HepG2 (cell line): ENCODE results near the gene ITGB8. TPM values are rescaled to one million over a fixed set of nuclear protein-coding genes. Genes with fewer than 3 reads are reported as not detected.

Experiments used
- ATAC-seq: fragments of 200-7000 bp; cut with Tn5 transposase; 3 replicates; pipeline ENCODE4 v1.9.1; 2020; ENCODE audit warnings: mild to moderate bottlenecking, moderate library complexity
- BruUV-seq: library from RNA; stranded (reverse); fragments of 400-500 nt; replicated peaks from 2 replicates; lab custom pipeline; 2021; lab: Mats Ljungman, UMichigan
- CTCF ChIA-PET: fragments of 300-600 bp; formaldehyde crosslinking; extraction: SDS; loops from one replicate; lab custom pipeline; 2021; ENCODE audit warnings: low total read pairs, inconsistent platforms, low intra/inter-chr PET ratio; lab: Yijun Ruan, JAX
- POLR2A ChIA-PET: fragments of 350-600 bp; sonication (Branson Sonifier 250); formaldehyde crosslinking; loops from one replicate; lab custom pipeline; 2020; ENCODE audit warnings: antibody characterized with exemption, inconsistent platforms; lab: Yijun Ruan, JAX
- DNase-seq: peaks from one replicate; pipeline ENCODE4 v3.0.0-alpha.2; 2015; ENCODE audit warnings: low spot score
- FAIRE-seq: peaks from 3 replicates; lab custom pipeline; 2011; peaks lifted over from hg19 to GRCh38; lab: Jason Lieb, UNC
- H2AFZ ChIP-seq: one replicate; pipeline ENCODE4 v1.6.1; 2011; ENCODE audit warnings: low read length, inconsistent platforms
- H3K27ac ChIP-seq: fragments of 300-600 bp; 3 replicates; pipeline ENCODE4 v1.8.0; 2011; ENCODE audit warnings: mixed run types, mild to moderate bottlenecking, mixed read lengths, low read length, inconsistent platforms; ENCODE audit not compliant: insufficient read depth; ENCODE audit errors: extremely low read length
- H3K27me3 ChIP-seq, 2 experiments: fragments of 200-600 bp in 1 of 2; 2 replicates in 1 of 2; 3 replicates in 1 of 2; pipeline versions ENCODE4 v1.6.0 to v1.8.0; 2011; ENCODE audit warnings: low read length in 2 of 2, mild to moderate bottlenecking in 2 of 2, moderate library complexity in 2 of 2, inconsistent platforms in 1 of 2; ENCODE audit not compliant: insufficient read depth in 2 of 2, control insufficient read depth in 1 of 2
- H3K36me3 ChIP-seq, 2 experiments: fragments of 200-600 bp in 1 of 2; replicated peaks in 1 of 2; 2 replicates in 1 of 2; 3 replicates in 1 of 2; pipeline versions ENCODE4 v1.5.1 to v1.8.0; 2011; ENCODE audit warnings: low read length in 2 of 2, inconsistent platforms in 1 of 2; ENCODE audit not compliant: insufficient read depth in 2 of 2, control insufficient read depth in 1 of 2
- H3K4me1 ChIP-seq: 2 replicates; pipeline ENCODE4 v1.5.1; 2012; ENCODE audit warnings: low read length, inconsistent platforms; ENCODE audit not compliant: insufficient read depth
- H3K4me2 ChIP-seq: 2 replicates; pipeline ENCODE4 v1.6.0; 2011; ENCODE audit warnings: low read depth, low read length, inconsistent platforms
- H3K4me3 ChIP-seq, 3 experiments: fragments of 200-600 bp in 1 of 3; sonication (generic), shearing (Covaris generic) in 1 of 3; replicated peaks in 1 of 3; 2 replicates each; pipeline ENCODE4 v1.5.1; 2011 to 2016; ENCODE audit warnings: low read length in 3 of 3, inconsistent platforms in 2 of 3, low read depth in 2 of 3, mild to moderate bottlenecking in 2 of 3, control low read depth in 1 of 3, mixed read lengths in 1 of 3; ENCODE audit not compliant: insufficient read depth in 1 of 3
- H3K79me2 ChIP-seq: one replicate; pipeline ENCODE4 v1.6.1; 2011; ENCODE audit warnings: low read length, inconsistent platforms; ENCODE audit not compliant: insufficient read depth
- H3K9ac ChIP-seq: 2 replicates; pipeline ENCODE4 v1.6.0; 2011; ENCODE audit warnings: mild to moderate bottlenecking, low read depth, low read length, inconsistent platforms; ENCODE audit not compliant: insufficient read depth
- H3K9me3 ChIP-seq: 2 replicates; pipeline ENCODE4 v1.5.1; 2012; ENCODE audit warnings: mild to moderate bottlenecking, low read length
- H4K20me1 ChIP-seq: 2 replicates; pipeline ENCODE4 v1.6.0; 2011; ENCODE audit warnings: inconsistent platforms, mild to moderate bottlenecking, low read length, moderate library complexity; ENCODE audit not compliant: insufficient read depth
- IRF9 ChIP-seq: sonication (generic); formaldehyde crosslinking; IDR thresholded peaks from 2 replicates; pipeline ENCODE4 v1.8.0; 2022; ENCODE audit warnings: missing genetic modification reagents, mild to moderate bottlenecking, borderline replicate concordance
- SMARCC2 ChIP-seq: fragments of 450-650 bp; IDR thresholded peaks from 2 replicates; pipeline ENCODE4 v1.6.1; 2017; ENCODE audit warnings: antibody characterized with exemption, mild to moderate bottlenecking
- SNRNP70 ChIP-seq: fragments of 200-400 bp; formaldehyde crosslinking; IDR thresholded peaks from 2 replicates; pipeline ENCODE4 v1.6.1; 2017; ENCODE audit warnings: mild to moderate bottlenecking, low read depth, low read length, moderate library complexity
- ZHX2 ChIP-seq, 2 experiments: sonication (generic) in 1 of 2; formaldehyde crosslinking in 1 of 2; IDR thresholded peaks; 2 replicates each; pipeline versions ENCODE4 v1.6.1 to v1.9.0; 2014 to 2022; ENCODE audit warnings: antibody characterized with exemption in 1 of 2, borderline replicate concordance in 1 of 2, inconsistent platforms in 1 of 2, low read depth in 1 of 2, missing genetic modification reagents in 1 of 2
- ZNF879 ChIP-seq: sonication (generic); formaldehyde crosslinking; IDR thresholded peaks from 2 replicates; pipeline ENCODE4 v1.8.1; 2023; ENCODE audit warnings: missing genetic modification reagents
- ZZZ3 ChIP-seq: sonication (generic); formaldehyde crosslinking; IDR thresholded peaks from 2 replicates; pipeline ENCODE4 v1.4.0; 2020; ENCODE audit warnings: missing genetic modification reagents, mild to moderate bottlenecking, borderline replicate concordance
- WGBS: methylation state at CpG from one replicate; pipeline ENCODE4 v1.1.6; 2017; ENCODE audit warnings: low lambda C conversion rate; 5-methylcytosine and 5-hydroxymethylcytosine counted together
- in situ Hi-C: cut with HindIII; loops from 2 replicates; pipeline ENCODE4 v1.10.0; 2017; ENCODE audit warnings: low pct_unique_long_range_greater_than_20kb; ENCODE audit not compliant: extremely low pct_ligation_motif_present
- intact Hi-C: fragments of 100-400 bp; cut with micrococcal nuclease; formaldehyde crosslinking; loops from one replicate; pipeline ENCODE4 v1.10.0; 2022; ENCODE audit not compliant: unreplicated experiment
- polyA plus RNA-seq, 8 experiments: library from polyadenylated mRNA; depleted of rRNA in 3 of 8; stranded (reverse) in 7 of 8; unstranded in 1 of 8; fragments of >200 nt; fragmentation: Illumina TruSeq in 4 of 8; extraction: Trizol in 4 of 8; gene quantifications; 2 replicates each; pipeline versions ENCODE4 v1.2.1 to v1.2.3, GENCODE V29; 2011 to 2016; ENCODE audit warnings: low read depth in 4 of 8, missing spikeins in 1 of 8, mixed read lengths in 1 of 8; ENCODE audit not compliant: insufficient read depth in 1 of 8
- total RNA-seq, 5 experiments: library from RNA; depleted of rRNA; stranded (reverse); fragments of >200 nt; fragmentation: Illumina TruSeq; extraction: Trizol; gene quantifications; 2 replicates each; pipeline ENCODE4 v1.2.3, GENCODE V29; 2016; ENCODE audit warnings: low read depth in 1 of 5
- TF ChIP-seq, protein P1 (sequence below): IDR thresholded peaks from 2 replicates; pipeline ENCODE4 v1.6.1; 2016; ENCODE audit warnings: missing genetic modification reagents, missing compliant biosample characterization

The ITGB8 gene
- total and polyA plus RNA-seq, 2 of the 13 experiments (the other 11 are each of a cell fraction or from before 2014, with no cell fraction given), result 0.01 TPM; not detected in 1

- no TSS peak for BruUV-seq
- POLR2A ChIA-PET, result no interaction called here
Observed at GRCh38 chr7:20314198-20314597, 16.5 kb upstream of the ITGB8 start.

More at GRCh38 chr7:20314198-20314597, 16.5 kb upstream of the ITGB8 start:
- Histone ChIP-seq H3K27me3 (no peaks in the 10 kb centered on the region), H2AFZ (no peak overlapping the region), H3K9ac (no peak overlapping the region), H4K20me1 (no peaks in the 10 kb centered on the region), H3K9me3 (no peaks in the 10 kb centered on the region), H3K36me3 (no peaks in the 10 kb centered on the region), H3K79me2 (no peaks in the 10 kb centered on the region), H3K27ac (no peak overlapping the region), H3K4me1 (no peaks in the 10 kb centered on the region), H3K4me2 (no peak overlapping the region), H3K4me3 (no peak overlapping the region)
- TF ChIP-seq IRF9 (CRISPR knock-in tag) (no peak), SMARCC2 (no peak), ZHX2 (IDR thresholded peaks at IDR 0.05; ENCODE audit: low read depth) (no peak), ZHX2 (CRISPR knock-in tag; IDR thresholded peaks at IDR 0.05; ENCODE audit: borderline replicate concordance) (no peak), ZNF879 (no peak), SNRNP70 (no peak), ZZZ3 (no peak)
- TF ChIP-seq, protein P1, sequence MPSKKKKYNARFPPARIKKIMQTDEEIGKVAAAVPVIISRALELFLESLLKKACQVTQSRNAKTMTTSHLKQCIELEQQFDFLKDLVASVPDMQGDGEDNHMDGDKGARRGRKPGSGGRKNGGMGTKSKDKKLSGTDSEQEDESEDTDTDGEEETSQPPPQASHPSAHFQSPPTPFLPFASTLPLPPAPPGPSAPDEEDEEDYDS (CRISPR knock-in tag), result no peak
- in situ Hi-C loops (loop anchor here (25.0 kb wide), 1 partner anchor 552 kb away; the partner anchor contains the start of gene TMEM196), intact Hi-C loops (no loop called here)
- no peak for DNase-seq
- ATAC-seq, result no peak
- WGBS, result 17% methylated on average over 2 of the region's 2 CpGs
- CTCF ChIA-PET, result no interaction called here
- FAIRE-seq, result no peak
